GM11168 (cell line): Measurements from ENCODE around the gene SGPP1.

ENCODE experiments used
- in situ Hi-C: fragments of 300-500 bp; cut with MboI; formaldehyde crosslinking; loops from one replicate; pipeline ENCODE4 v1.12.0; 2022; ENCODE audit warnings: low sequenced_read_pairs; ENCODE audit not compliant: unreplicated experiment

SGPP1 gene

GRCh38 chr14:63642656-63643382, 85.0 kb downstream of the SGPP1 start:
- in situ Hi-C loops: no loop called here

DNA sequence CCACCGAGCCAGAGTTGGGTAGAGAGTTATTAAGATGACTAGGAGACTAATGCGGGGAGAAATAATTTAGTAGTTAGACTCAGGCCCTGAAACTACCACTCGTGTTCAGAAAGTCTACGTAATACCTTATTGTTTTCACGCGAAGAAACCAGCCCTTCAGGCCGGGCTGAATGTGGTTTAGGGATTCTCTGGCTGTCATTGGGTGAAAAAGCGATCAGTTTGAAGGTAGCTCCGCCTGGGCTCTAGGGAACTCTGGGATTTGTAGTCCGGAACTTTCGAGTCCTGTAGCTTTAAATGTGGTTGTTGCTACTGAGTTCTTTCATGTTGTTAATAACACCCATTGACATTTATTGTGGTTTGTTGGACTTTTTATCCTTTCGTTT, 85.6 kb downstream of the SGPP1 start:
- in situ Hi-C loops: no loop called here

DNA sequence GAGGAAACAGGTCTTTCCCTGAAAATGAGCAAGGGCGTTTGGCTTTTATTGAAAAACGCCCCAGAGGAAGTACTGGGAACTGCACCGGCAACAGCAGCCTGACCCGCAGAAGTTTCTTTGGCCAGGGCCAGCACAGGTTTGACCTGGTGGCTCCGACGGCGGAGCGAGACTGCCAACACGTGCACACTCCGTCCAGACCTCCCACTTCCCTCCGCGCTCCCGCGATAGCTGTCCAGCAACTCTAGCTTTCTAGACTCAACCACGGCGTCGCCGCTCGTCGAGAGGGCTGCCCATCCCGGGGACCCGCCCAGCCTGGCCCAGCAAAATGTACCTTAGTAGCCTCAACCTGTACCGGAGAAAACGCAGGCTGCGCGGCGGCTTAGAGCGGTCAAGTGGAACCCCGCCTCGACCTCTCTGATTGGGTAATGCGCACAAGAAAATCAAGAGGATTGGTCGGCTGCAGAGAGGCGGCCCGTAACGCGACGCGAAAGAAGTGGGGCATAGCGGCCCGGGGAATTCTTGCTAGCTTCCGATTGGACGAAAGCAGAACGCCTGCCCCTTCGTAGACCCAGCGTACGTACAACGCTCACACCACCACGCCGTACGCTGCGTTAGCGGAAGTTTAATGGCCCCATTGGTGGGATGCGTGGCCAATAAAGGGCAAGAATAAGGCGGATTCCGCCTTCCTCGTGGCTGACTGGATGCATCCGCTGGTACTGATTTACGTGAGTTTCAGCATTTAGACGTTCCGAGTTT, 86.2 kb downstream of the SGPP1 start, which contains the start of gene WDR89:
Gene WDR89, minus strand, starts transcription at position 399 of the 756 bp plus-strand sequence. CDS start 41,929 bp downstream, outside the sequence.
- in situ Hi-C loops: no loop called here

- in situ Hi-C loops: loop anchor here (10.0 kb wide), 1 partner anchor 126 kb away; no protein-coding TSS in a partner anchor
Measured at GRCh38 chr14:63638493-63638892, 89.4 kb downstream of the SGPP1 start.

GRCh38 chr14:63636094-63636635, 91.7 kb downstream of the SGPP1 start:
- in situ Hi-C loops: loop anchor here (10.0 kb wide), 1 partner anchor 129 kb away; no protein-coding TSS in a partner anchor
